Tibial artery (tissue), 4 donors: ENCODE data around the gene PNPLA1.

Experiments used
- DNase-seq, 2 donors: peaks; one replicate each; pipeline ENCODE4 v3.0.0-alpha.2; 2019
- H3K27ac ChIP-seq, 2 donors: fragments of 200-600 bp; sonication (generic) in 1 of 2; 1 replicate in 1 of 2; 2 replicates in 1 of 2; pipeline ENCODE4 v1.5.1; 2018 to 2019; ENCODE audit warnings: mild to moderate bottlenecking in 1 of 2
- H3K27me3 ChIP-seq, 2 donors: fragments of 200-600 bp; sonication (generic) in 1 of 2; one replicate each; pipeline versions ENCODE4 v1.5.1 to v1.6.0; 2016 to 2019
- H3K36me3 ChIP-seq, 3 donors: fragments of 200-600 bp; sonication (generic) in 2 of 3; one replicate each; pipeline ENCODE4 v1.5.1; 2016 to 2019; ENCODE audit warnings: mild to moderate bottlenecking in 2 of 3
- H3K4me1 ChIP-seq, 4 donors: fragments of 200-600 bp; sonication (generic) in 2 of 4; 1 replicate in 3 of 4; 2 replicates in 1 of 4; pipeline ENCODE4 v1.5.1; 2016 to 2019
- H3K4me3 ChIP-seq, 2 donors: fragments of 200-600 bp; sonication (generic) in 1 of 2; 1 replicate in 1 of 2; 2 replicates in 1 of 2; pipeline ENCODE4 v1.5.1; 2018 to 2019; ENCODE audit warnings: mild to moderate bottlenecking in 2 of 2
- H3K9me3 ChIP-seq, 3 donors: fragments of 200-600 bp; sonication (generic) in 1 of 3; one replicate each; pipeline ENCODE4 v1.5.1; 2016 to 2019
- intact Hi-C: fragments of 100-400 bp; cut with DNase I; formaldehyde crosslinking; loops from one replicate; pipeline ENCODE4 v1.15.0; 2023; ENCODE audit warnings: low total_unique reads
- TF ChIP-seq, protein P1 (sequence below), 2 experiments: fragments of 200-600 bp in 1 of 2; fragments of 450-650 bp in 1 of 2; IDR thresholded peaks; one replicate each; pipeline ENCODE4 v1.5.1; 2017 to 2019; ENCODE audit warnings: antibody characterized with exemption in 2 of 2, mild to moderate bottlenecking in 1 of 2, moderate library complexity in 1 of 2

Gene PNPLA1

DNA sequence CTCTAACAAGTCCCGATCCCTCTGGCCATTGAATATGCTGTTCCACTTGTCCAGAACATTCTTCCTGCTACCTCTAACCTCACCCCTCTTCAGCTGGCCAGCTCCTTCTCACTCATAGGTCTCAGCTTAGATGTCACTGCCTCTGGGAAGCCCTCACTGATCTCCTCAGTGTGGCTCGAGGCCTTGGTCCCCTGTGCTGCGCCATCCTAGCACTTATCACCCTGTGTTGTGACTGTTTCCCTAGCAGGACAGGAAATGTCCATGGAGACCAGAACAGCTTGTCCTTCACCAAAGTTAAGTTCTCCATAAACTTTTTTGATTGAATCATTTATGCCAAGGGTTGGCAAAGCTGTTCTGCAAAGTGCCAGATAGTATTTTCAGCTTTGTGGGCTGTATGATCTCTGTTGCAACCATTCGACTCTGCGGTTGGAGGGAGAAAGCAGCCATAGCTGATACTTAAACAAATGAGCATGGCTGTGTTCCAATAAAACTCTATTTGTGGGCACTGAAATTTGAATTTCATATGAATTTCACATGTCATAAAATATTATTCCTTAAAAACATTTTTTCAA lies 73.3 kb downstream of the PNPLA1 start:
- H3K4me1 ChIP-seq = peaks cover 0 to 23% (median 5%) of the 10 kb centered on the region in 4 donors
- no peaks in the 10 kb centered on the region for H3K9me3 ChIP-seq
- intact Hi-C loops = no loop called here
- TF ChIP-seq, protein P1, sequence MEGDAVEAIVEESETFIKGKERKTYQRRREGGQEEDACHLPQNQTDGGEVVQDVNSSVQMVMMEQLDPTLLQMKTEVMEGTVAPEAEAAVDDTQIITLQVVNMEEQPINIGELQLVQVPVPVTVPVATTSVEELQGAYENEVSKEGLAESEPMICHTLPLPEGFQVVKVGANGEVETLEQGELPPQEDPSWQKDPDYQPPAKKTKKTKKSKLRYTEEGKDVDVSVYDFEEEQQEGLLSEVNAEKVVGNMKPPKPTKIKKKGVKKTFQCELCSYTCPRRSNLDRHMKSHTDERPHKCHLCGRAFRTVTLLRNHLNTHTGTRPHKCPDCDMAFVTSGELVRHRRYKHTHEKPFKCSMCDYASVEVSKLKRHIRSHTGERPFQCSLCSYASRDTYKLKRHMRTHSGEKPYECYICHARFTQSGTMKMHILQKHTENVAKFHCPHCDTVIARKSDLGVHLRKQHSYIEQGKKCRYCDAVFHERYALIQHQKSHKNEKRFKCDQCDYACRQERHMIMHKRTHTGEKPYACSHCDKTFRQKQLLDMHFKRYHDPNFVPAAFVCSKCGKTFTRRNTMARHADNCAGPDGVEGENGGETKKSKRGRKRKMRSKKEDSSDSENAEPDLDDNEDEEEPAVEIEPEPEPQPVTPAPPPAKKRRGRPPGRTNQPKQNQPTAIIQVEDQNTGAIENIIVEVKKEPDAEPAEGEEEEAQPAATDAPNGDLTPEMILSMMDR (IDR thresholded peaks at IDR 0.05) = no peak
- H3K36me3 ChIP-seq = no peaks in the 10 kb centered on the region
- no peaks in the 10 kb centered on the region for H3K27me3 ChIP-seq
- no peak overlapping the region for H3K4me3 ChIP-seq
- H3K27ac ChIP-seq = peak overlapping the region; percentile 38 to 56
- no peak for DNase-seq

DNA sequence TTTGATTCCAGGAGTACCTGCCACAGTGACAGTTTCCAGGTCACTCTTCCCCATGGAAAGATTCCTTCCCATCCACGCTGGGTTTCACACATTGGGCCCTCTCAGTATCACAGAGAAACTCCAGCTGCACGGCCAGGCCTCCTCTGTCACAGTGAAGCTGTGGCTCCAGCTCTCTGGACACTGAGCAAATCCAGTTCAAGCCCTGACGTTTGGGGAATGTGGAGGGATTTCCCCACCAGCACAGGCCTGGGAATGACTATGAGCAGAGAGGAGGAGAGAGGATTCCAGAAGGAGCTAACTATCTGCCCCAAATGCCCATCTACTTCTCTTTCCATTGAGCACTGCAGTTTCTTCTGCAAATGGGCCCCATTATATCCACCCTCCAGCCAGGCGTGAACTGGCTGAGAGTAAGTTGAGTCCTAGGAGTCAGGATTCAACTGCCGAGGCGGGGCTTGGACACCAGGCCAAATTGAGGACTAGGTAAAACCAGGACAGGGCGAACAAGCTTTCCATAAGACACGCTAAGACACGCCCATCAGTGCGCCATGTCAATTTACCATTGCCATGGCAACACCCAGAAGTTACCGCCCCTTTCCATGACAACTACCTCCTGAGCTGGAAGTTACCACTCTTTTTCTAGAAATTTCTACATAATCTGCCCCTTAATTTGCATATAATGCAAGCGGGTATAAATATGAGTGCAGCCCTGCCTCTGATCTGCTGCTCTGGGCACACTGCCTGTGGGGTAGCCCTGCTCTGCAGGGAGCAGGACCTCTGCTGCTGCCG lies 76.0 kb downstream of the PNPLA1 start:
- no peak overlapping the region for H3K27ac ChIP-seq
- H3K4me3 ChIP-seq = no peak overlapping the region
- H3K27me3 ChIP-seq = no peaks in the 10 kb centered on the region
- TF ChIP-seq, protein P1 (IDR thresholded peaks at IDR 0.05) = no peak
- H3K9me3 ChIP-seq = no peaks in the 10 kb centered on the region
- H3K36me3 ChIP-seq = no peaks in the 10 kb centered on the region
- peaks cover 0 to 25% (median 3%) of the 10 kb centered on the region in 4 donors for H3K4me1 ChIP-seq
- no peak for DNase-seq
- intact Hi-C loops = no loop called here

DNA sequence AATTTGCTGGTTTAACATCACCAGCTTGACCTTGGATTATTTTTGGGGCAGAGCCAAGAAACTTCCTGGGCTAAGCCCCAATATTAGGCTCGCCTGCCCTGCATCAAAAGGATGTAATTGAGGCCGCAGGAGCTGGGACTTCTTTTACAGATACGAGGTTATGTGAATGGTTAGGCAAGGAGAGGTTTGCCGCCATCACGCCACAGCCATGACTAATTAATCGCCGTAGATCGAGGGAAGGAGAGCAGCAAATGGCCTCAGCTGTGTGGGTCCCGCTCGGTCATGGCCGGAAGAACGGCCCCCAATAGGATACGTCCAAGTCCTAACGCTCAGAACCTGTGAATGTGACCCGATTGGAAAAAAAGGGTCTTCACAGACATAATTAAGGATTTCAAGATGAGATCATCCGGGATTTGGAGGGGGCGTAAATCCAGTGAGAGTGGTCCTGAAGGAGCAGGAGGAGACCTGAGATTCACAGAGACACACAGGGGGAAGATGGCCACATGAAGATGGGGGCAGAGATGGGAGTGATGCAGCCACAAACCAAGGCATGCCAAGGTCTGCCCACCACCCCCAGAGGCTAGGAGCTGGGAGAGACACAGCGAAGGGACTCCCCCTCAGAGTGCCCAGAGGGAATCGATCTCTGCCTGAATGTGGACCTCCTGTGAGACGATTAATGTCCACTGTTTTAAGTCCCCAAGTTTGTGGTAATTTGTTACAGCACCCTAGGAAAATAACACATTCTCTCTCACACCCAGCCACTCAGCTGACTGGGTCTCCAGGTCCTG lies 76.8 kb downstream of the PNPLA1 start:
- no peak overlapping the region for H3K4me3 ChIP-seq
- TF ChIP-seq, protein P1 (IDR thresholded peaks at IDR 0.05) = no peak
- H3K27ac ChIP-seq = no peak overlapping the region
- peaks cover 0 to 24% (median 0%) of the 10 kb centered on the region in 4 donors for H3K4me1 ChIP-seq
- H3K9me3 ChIP-seq = no peaks in the 10 kb centered on the region
- DNase-seq = no peak
- H3K27me3 ChIP-seq = no peaks in the 10 kb centered on the region
- no peaks in the 10 kb centered on the region for H3K36me3 ChIP-seq
- intact Hi-C loops = no loop called here

DNA sequence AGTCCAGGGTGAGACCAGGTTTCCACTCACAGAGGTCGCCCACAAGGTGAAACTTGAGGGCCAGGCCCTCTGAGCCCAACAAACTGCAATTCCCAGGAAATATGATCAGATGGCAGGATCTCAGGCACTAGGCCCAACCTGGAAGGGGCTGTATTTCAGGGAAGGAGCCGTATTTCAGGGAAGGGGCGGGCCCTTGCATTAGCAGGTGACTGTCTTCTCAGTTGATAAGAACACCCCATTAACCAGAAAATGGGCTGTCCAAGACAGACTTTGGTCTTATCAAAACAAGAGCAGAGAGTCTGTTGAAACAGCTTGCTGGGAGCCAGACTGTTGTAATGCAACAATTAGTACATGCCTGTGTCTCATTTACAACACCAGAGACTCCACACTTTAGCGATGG lies 77.8 kb downstream of the PNPLA1 start:
- no peak for DNase-seq
- Histone ChIP-seq H3K27me3 (no peaks in the 10 kb centered on the region), H3K27ac (no peak overlapping the region), H3K4me1 (peaks cover 0 to 24% (median 0%) of the 10 kb centered on the region in 4 donors), H3K4me3 (no peak overlapping the region), H3K36me3 (no peaks in the 10 kb centered on the region), H3K9me3 (no peaks in the 10 kb centered on the region)
- intact Hi-C loops = no loop called here
- TF ChIP-seq, protein P1 (IDR thresholded peaks at IDR 0.05) = no peak

DNA sequence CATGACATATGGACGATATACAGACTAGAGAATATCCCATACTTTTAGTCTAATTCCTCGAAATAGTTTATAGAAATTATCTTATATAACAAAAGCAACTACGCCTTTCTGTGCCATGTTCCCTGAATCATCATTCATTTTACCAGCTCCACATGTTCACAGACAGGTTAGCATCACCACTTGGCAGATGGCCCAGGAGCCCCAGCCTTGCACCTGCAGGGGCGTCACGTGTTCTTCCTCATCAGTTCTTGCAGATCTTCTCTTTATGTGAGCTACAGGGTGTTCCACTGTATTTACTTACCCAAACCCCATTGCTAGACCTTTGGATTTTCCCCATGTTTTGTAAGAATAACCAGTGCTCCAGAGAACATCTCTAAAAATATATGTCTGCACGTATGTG lies 79.4 kb downstream of the PNPLA1 start:
- Histone ChIP-seq H3K4me1 (peaks cover 0 to 13% (median 0%) of the 10 kb centered on the region in 4 donors), H3K27ac (no peak overlapping the region), H3K4me3 (no peak overlapping the region), H3K27me3 (no peaks in the 10 kb centered on the region), H3K36me3 (no peaks in the 10 kb centered on the region), H3K9me3 (no peaks in the 10 kb centered on the region)
- TF ChIP-seq, protein P1 (IDR thresholded peaks at IDR 0.05) = no peak
- DNase-seq = no peak
- intact Hi-C loops = no loop called here
